Middle frontal gyrus (tissue), 1 donor: Measurements from ENCODE around the gene CDKN2A.

Experiments used
- DNase-seq: peaks from one replicate; pipeline ENCODE4 v3.0.0-alpha.2; 2015; ENCODE audit warnings: low spot score; ENCODE audit errors: extremely low spot score

Gene CDKN2A

GRCh38 chr9:21945606-21946005 is 48.6 kb downstream of the CDKN2A start:
- no peak for DNase-seq

GRCh38 chr9:21943464-21943863 is 50.7 kb downstream of the CDKN2A start:
- no peak for DNase-seq

GRCh38 chr9:21941337-21941995 is 52.7 kb downstream of the CDKN2A start:
- DNase-seq: no peak

GRCh38 chr9:21936161-21936560 is 58.0 kb downstream of the CDKN2A start:
- no peak for DNase-seq

GRCh38 chr9:21935631-21936030 is 58.6 kb downstream of the CDKN2A start:
- DNase-seq: no peak

- DNase-seq: no peak
These were observed 60.3 kb downstream of the CDKN2A start for GRCh38 chr9:21933865-21934264.

- DNase-seq: no peak
These were observed 60.9 kb downstream of the CDKN2A start for GRCh38 chr9:21933281-21933680.

GRCh38 chr9:21931428-21931827 is 62.8 kb downstream of the CDKN2A start:
- no peak for DNase-seq

- no peak for DNase-seq
These were observed 66.4 kb downstream of the CDKN2A start for GRCh38 chr9:21927752-21928151.

- DNase-seq: no peak
These were observed 70.5 kb downstream of the CDKN2A start for GRCh38 chr9:21923694-21924093.

GRCh38 chr9:21919377-21920362 is 74.5 kb downstream of the CDKN2A start:
- DNase-seq: no peak
